DLD1 (cell line): Measurements from ENCODE around the gene SLC2A4RG.
"Not testable (repeated sequence)": the region's sequence is repeated elsewhere in the genome, so short reads cannot be mapped to it uniquely, and the experiment has no call there.

ENCODE experiments used
- in situ Hi-C: cut with HindIII; loops from 2 replicates; pipeline ENCODE4 v1.10.0; 2017; ENCODE audit warnings: low sequenced_read_pairs

SLC2A4RG gene

GRCh38 chr20:63712191-63712590 is 27.4 kb upstream of the SLC2A4RG start:
- in situ Hi-C loops = no loop called here

- in situ Hi-C loops = no loop called here
Measured at GRCh38 chr20:63714858-63715257, 24.7 kb upstream of the SLC2A4RG start.

GRCh38 chr20:63718996-63719395 is 20.6 kb upstream of the SLC2A4RG start:
- in situ Hi-C loops = no loop called here

GRCh38 chr20:63722967-63723622 is 16.5 kb upstream of the SLC2A4RG start:
- in situ Hi-C loops = not testable (repeated sequence)

GRCh38 chr20:63730189-63730733 is 9.3 kb upstream of the SLC2A4RG start:
- in situ Hi-C loops = not testable (repeated sequence)

- in situ Hi-C loops = no loop called here
Measured at GRCh38 chr20:63731410-63731809, 8.2 kb upstream of the SLC2A4RG start.

GRCh38 chr20:63732118-63733095 is 7.2 kb upstream of the SLC2A4RG start:
- in situ Hi-C loops = no loop called here

- in situ Hi-C loops = no loop called here
Measured at GRCh38 chr20:63733117-63733516, 6.5 kb upstream of the SLC2A4RG start.

GRCh38 chr20:63733579-63734081 is 5.9 kb upstream of the SLC2A4RG start:
- in situ Hi-C loops = no loop called here

- in situ Hi-C loops = no loop called here
Measured at GRCh38 chr20:63734111-63734945, 5.2 kb upstream of the SLC2A4RG start.

GRCh38 chr20:63734946-63735858 is 4.4 kb upstream of the SLC2A4RG start:
- in situ Hi-C loops = no loop called here

GRCh38 chr20:63735859-63736718 is 3.5 kb upstream of the SLC2A4RG start, which contains the start of gene LIME1:
Gene LIME1 (plus strand): TSS chr20:63736664. CDS start chr20:63737550, 886 bp downstream.
- in situ Hi-C loops = no loop called here

- in situ Hi-C loops = no loop called here
Measured at GRCh38 chr20:63736893-63737694, 2.5 kb upstream of the SLC2A4RG start.

- in situ Hi-C loops = no loop called here
Measured at GRCh38 chr20:63737695-63737944, 2.0 kb upstream of the SLC2A4RG start.

GRCh38 chr20:63737945-63738686 is 1.5 kb upstream of the SLC2A4RG start:
- in situ Hi-C loops = no loop called here

GRCh38 chr20:63738687-63739129 is 868 bp upstream of the SLC2A4RG start:
- in situ Hi-C loops = no loop called here

- in situ Hi-C loops = no loop called here
Measured at GRCh38 chr20:63740070-63740626, 572 bp downstream of the SLC2A4RG start.
